Ovary (tissue), 9 donors: ENCODE data around the gene SLCO3A1. TPM values are rescaled to one million over a fixed set of nuclear protein-coding genes. Genes with fewer than 3 reads are reported as not detected.

ENCODE experiments used
- DNase-seq, 5 donors: peaks; one replicate each; pipeline ENCODE4 v3.0.0-alpha.2; 2019 to 2020
- H3K27ac ChIP-seq, 2 donors: fragments of 200-600 bp; one replicate each; pipeline versions ENCODE4 v1.5.1 to v1.8.0; 2019 to 2022
- H3K27me3 ChIP-seq: fragments of 200-600 bp; one replicate; pipeline ENCODE4 v1.8.0; 2022
- H3K36me3 ChIP-seq: fragments of 200-600 bp; sonication (generic); one replicate; pipeline ENCODE4 v1.5.1; 2019
- H3K4me1 ChIP-seq: one replicate; pipeline ENCODE4 v1.8.1; 2013; ENCODE audit warnings: mild to moderate bottlenecking, moderate library complexity; ENCODE audit not compliant: insufficient read depth
- H3K4me3 ChIP-seq: fragments of 200-600 bp; sonication (generic); one replicate; pipeline ENCODE4 v1.5.1; 2017
- H3K9me3 ChIP-seq, 2 donors: fragments of 200-600 bp in 1 of 2; sonication (generic) in 1 of 2; one replicate each; pipeline versions ENCODE4 v1.5.1 to v1.8.1; 2013 to 2019; ENCODE audit warnings: mild to moderate bottlenecking in 1 of 2, moderate library complexity in 1 of 2
- CTCF ChIP-seq, 3 donors: fragments of 450-650 bp in 2 of 3; fragments of 200-600 bp in 1 of 3; IDR thresholded peaks; one replicate each; pipeline versions ENCODE4 v1.5.1 to v1.8.0; 2016 to 2022; ENCODE audit warnings: antibody characterized with exemption in 3 of 3, mild to moderate bottlenecking in 1 of 3
- EP300 ChIP-seq: sonication (generic); formaldehyde crosslinking; IDR thresholded peaks from one replicate; pipeline ENCODE4 v1.6.1; 2017; ENCODE audit warnings: antibody characterized with exemption
- POLR2A ChIP-seq: fragments of 450-650 bp; IDR thresholded peaks from one replicate; pipeline ENCODE4 v1.6.1; 2017; ENCODE audit warnings: antibody characterized with exemption, mild to moderate bottlenecking, moderate library complexity
- WGBS, 3 donors: extraction: QIAGEN DNeasy Blood & Tissue Kit in 1 of 3; methylation state at CpG; one replicate each; pipeline versions ENCODE4 v1.1.5 to v1.1.7; 2013 to 2017; 5-methylcytosine and 5-hydroxymethylcytosine counted together
- intact Hi-C, 4 donors: fragments of 100-400 bp; cut with DNase I; formaldehyde crosslinking; loops; one replicate each; pipeline versions ENCODE4 v1.11.0 to v1.15.1; 2022 to 2023
- polyA plus RNA-seq, 2 donors: library from polyadenylated mRNA; stranded (reverse); fragments of 200-250 nt in 1 of 2; fragments of 350-450 nt in 1 of 2; fragmentation: Illumina TruSeq in 1 of 2; extraction: RNeasy Lipid Tissue Mini Kit (QIAGEN cat#74804) in 1 of 2; gene quantifications; one replicate each; pipeline ENCODE4 v1.2.3, GENCODE V29; 2013 to 2014
- total RNA-seq, 7 donors: library from RNA; depleted of rRNA in 2 of 7; stranded (reverse); fragments of >200 nt in 2 of 7; fragmentation: NEBNext Ultra II Directional in 3 of 7; extraction: Animal tissue kit (Norgen Biotek cat#: 25700) in 3 of 7; gene quantifications; one replicate each; pipeline versions ENCODE4 v1.1.0 to v1.2.4, GENCODE V29; 2016 to 2023
- donor health status: DM: no; HTN: no; CAD: no; lungs with moderate emphysema.
- donor health status: DM: no; HTN: no; CAD: no.
- donor health status: Bipolar disorder and iron deficiency.
- donor health status: DM: yes; HTN: yes; CAD: no.
- donor health status: DM: no; HTN: no; CAD: no.
- donor health status: DM: yes; HTN: yes; CAD: no.

The SLCO3A1 gene
- total and polyA plus RNA-seq, 9 donors = 5.0 to 20.0 (median 12.5) TPM

DNA sequence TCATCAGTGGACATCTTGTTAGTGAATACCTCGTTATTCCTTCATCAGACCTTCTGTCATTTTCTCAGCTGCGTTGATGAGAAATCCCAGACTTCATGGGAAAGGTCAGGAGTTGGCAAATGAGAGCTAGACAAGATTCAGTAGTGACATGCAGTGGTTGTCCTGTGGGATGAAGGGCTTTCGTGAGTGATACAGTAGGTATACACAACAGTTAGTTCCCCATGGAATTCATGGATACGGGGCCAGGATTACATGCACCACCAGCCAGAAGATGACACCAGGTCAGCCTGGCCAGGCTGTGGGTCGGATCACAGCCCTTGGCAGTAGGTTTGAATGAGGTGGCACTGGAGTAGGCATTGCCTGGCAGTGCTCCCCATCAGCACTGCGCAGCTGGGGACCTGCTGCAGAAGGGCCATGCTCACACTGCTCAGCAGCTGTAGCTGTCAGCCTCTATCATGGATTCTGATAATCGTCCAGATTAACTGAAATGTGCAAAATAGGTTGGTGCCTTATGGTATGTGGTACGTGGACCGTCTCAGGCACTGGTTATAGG is 150.1 kb downstream of the SLCO3A1 start:
- intact Hi-C loops = no loop called here
- Histone ChIP-seq H3K27me3 (no peaks in the 10 kb centered on the region), H3K4me1 (peaks cover 4% of the 10 kb centered on the region), H3K9me3 (no peaks in the 10 kb centered on the region), H3K27ac (no peak overlapping the region), H3K4me3 (no peak overlapping the region), H3K36me3 (no peaks in the 10 kb centered on the region)
- WGBS, 3 donors = 81 to 89% (median 84%) methylated on average over 9 of the region's 9 CpGs
- DNase-seq = no peak
- TF ChIP-seq CTCF (IDR thresholded peaks at IDR 0.05) (no peak), EP300 (no peak), POLR2A (no peak)

GRCh38 chr15:92005154-92005553 is 151.6 kb downstream of the SLCO3A1 start:
- no peaks in the 10 kb centered on the region for H3K36me3 ChIP-seq
- intact Hi-C loops = no loop called here
- H3K4me3 ChIP-seq = no peak overlapping the region
- peaks cover 4% of the 10 kb centered on the region for H3K4me1 ChIP-seq
- H3K27ac ChIP-seq = no peak overlapping the region
- TF ChIP-seq POLR2A = no peak
- TF ChIP-seq CTCF (IDR thresholded peaks at IDR 0.05) = no peak
- no peak for TF ChIP-seq EP300
- 93 to 95% (median 94%) methylated on average over 6 of the region's 6 CpGs for WGBS, 3 donors
- H3K9me3 ChIP-seq = no peaks in the 10 kb centered on the region
- DNase-seq = no peak
- no peaks in the 10 kb centered on the region for H3K27me3 ChIP-seq

GRCh38 chr15:92006186-92007028 is 152.9 kb downstream of the SLCO3A1 start:
- H3K4me1 ChIP-seq = peaks cover 4% of the 10 kb centered on the region
- WGBS, 3 donors = 52 to 77% (median 67%) methylated on average over 7 of the region's 7 CpGs

DNA sequence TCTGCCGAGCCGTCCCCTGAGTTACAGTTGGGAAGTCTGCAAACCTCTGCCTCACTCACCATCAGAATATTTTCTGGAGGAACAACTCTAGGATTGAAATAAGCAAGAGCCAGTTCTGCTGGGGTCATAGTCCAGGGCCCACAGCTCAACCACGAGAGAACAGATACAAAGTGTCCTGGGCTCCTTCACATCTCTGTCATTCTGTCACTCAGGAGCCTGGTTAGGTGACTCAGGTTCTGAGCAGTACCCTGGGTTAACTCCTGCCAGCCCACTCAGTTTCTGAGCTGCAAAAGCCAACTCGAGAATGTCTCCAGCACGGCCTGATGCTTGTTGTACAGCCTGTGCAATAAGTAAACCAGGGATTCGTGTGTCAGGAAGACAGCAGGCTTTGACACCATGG is 155.7 kb downstream of the SLCO3A1 start:
- WGBS, 3 donors = 41 to 62% (median 55%) methylated on average over 6 of the region's 6 CpGs
- peaks cover 12% of the 10 kb centered on the region for H3K4me1 ChIP-seq
- no peak for DNase-seq
- intact Hi-C loops = no loop called here
- H3K27me3 ChIP-seq = no peaks in the 10 kb centered on the region
- TF ChIP-seq CTCF (IDR thresholded peaks at IDR 0.05) = no peak
- TF ChIP-seq POLR2A = no peak
- no peak for TF ChIP-seq EP300
- H3K36me3 ChIP-seq = no peaks in the 10 kb centered on the region
- H3K9me3 ChIP-seq = no peaks in the 10 kb centered on the region
- peak overlapping the region in 1 of 2 donors; percentile 31 for H3K27ac ChIP-seq
- H3K4me3 ChIP-seq = no peak overlapping the region

More at GRCh38 chr15:92006186-92007028, 152.9 kb downstream of the SLCO3A1 start:
- Histone ChIP-seq H3K9me3 (no peaks in the 10 kb centered on the region), H3K36me3 (no peaks in the 10 kb centered on the region), H3K27ac (no peak overlapping the region), H3K27me3 (no peaks in the 10 kb centered on the region), H3K4me3 (no peak overlapping the region)
- intact Hi-C loops = no loop called here
- no peak for DNase-seq
- TF ChIP-seq POLR2A (no peak), EP300 (no peak)
